ENCODE results near the gene BAHCC1.

BAHCC1 gene

GRCh38 chr17:81498953-81499600, 103.8 kb downstream of the BAHCC1 start:
- no peak for DNase-seq

GRCh38 chr17:81499601-81499970, 104.3 kb downstream of the BAHCC1 start:
- Histone ChIP-seq H3K4me3 (ENCODE audit: low read depth, low read length) (no peak overlapping the region), H3K27me3 (replicated peaks) (peaks cover 2% of the 10 kb centered on the region), H3K36me3 (replicated peaks) (no peaks in the 10 kb centered on the region), H3K27ac (no peak overlapping the region)
- in situ Hi-C loops (cut with HindIII; ENCODE audit: low pct_ligation_motif_present, low sequenced_read_pairs) = no loop called here
- no peak for TF ChIP-seq CTCF (IDR thresholded peaks at IDR 0.05; ENCODE audit: low read depth, low read length, missing control alignments)
- no peak for DNase-seq

More at GRCh38 chr17:81498953-81499600, 103.8 kb downstream of the BAHCC1 start:
- H3K27ac ChIP-seq = no peak overlapping the region
- H3K4me3 ChIP-seq (ENCODE audit: low read depth, low read length) = no peak overlapping the region
- no peaks in the 10 kb centered on the region for H3K36me3 ChIP-seq (replicated peaks)
- in situ Hi-C loops (cut with HindIII; ENCODE audit: low pct_ligation_motif_present, low sequenced_read_pairs) = no loop called here
- TF ChIP-seq CTCF (IDR thresholded peaks at IDR 0.05; ENCODE audit: low read depth, low read length, missing control alignments) = no peak
- H3K27me3 ChIP-seq (replicated peaks) = peaks cover 2% of the 10 kb centered on the region

- H3K4me3 ChIP-seq (ENCODE audit: low read depth, low read length) = no peak overlapping the region
- H3K27ac ChIP-seq = no peak overlapping the region
- DNase-seq = no peak
- no peaks in the 10 kb centered on the region for H3K27me3 ChIP-seq (replicated peaks)
- no peak for TF ChIP-seq CTCF (IDR thresholded peaks at IDR 0.05; ENCODE audit: low read depth, low read length, missing control alignments)
- in situ Hi-C loops (cut with HindIII; ENCODE audit: low pct_ligation_motif_present, low sequenced_read_pairs) = no loop called here
- no peaks in the 10 kb centered on the region for H3K36me3 ChIP-seq (replicated peaks)
These were observed 104.8 kb downstream of the BAHCC1 start for GRCh38 chr17:81500047-81500446.

- no peak for TF ChIP-seq CTCF (IDR thresholded peaks at IDR 0.05; ENCODE audit: low read depth, low read length, missing control alignments)
- DNase-seq = no peak
- no peak overlapping the region for H3K4me3 ChIP-seq (ENCODE audit: low read depth, low read length)
- H3K36me3 ChIP-seq (replicated peaks) = no peaks in the 10 kb centered on the region
- in situ Hi-C loops (cut with HindIII; ENCODE audit: low pct_ligation_motif_present, low sequenced_read_pairs) = no loop called here
- no peak overlapping the region for H3K27ac ChIP-seq
- no peaks in the 10 kb centered on the region for H3K27me3 ChIP-seq (replicated peaks)
These were observed 107.3 kb downstream of the BAHCC1 start for GRCh38 chr17:81502471-81503017.

- Histone ChIP-seq H3K27me3 (replicated peaks) (no peaks in the 10 kb centered on the region), H3K36me3 (replicated peaks) (peaks cover 3% of the 10 kb centered on the region), H3K27ac (no peak overlapping the region), H3K4me3 (ENCODE audit: low read depth, low read length) (no peak overlapping the region)
- no peak for TF ChIP-seq CTCF (IDR thresholded peaks at IDR 0.05; ENCODE audit: low read depth, low read length, missing control alignments)
- in situ Hi-C loops (cut with HindIII; ENCODE audit: low pct_ligation_motif_present, low sequenced_read_pairs) = no loop called here
- no peak for DNase-seq
These were observed 108.4 kb downstream of the BAHCC1 start for GRCh38 chr17:81503619-81504018.
